ENCODE measurements around the gene KRT71.

GRCh38 chr12:52530905-52531304 is 22.0 kb downstream of the KRT71 start:
- no peak for TF ChIP-seq POLR2A (IDR thresholded peaks at IDR 0.05)
- TF ChIP-seq, protein P1, sequence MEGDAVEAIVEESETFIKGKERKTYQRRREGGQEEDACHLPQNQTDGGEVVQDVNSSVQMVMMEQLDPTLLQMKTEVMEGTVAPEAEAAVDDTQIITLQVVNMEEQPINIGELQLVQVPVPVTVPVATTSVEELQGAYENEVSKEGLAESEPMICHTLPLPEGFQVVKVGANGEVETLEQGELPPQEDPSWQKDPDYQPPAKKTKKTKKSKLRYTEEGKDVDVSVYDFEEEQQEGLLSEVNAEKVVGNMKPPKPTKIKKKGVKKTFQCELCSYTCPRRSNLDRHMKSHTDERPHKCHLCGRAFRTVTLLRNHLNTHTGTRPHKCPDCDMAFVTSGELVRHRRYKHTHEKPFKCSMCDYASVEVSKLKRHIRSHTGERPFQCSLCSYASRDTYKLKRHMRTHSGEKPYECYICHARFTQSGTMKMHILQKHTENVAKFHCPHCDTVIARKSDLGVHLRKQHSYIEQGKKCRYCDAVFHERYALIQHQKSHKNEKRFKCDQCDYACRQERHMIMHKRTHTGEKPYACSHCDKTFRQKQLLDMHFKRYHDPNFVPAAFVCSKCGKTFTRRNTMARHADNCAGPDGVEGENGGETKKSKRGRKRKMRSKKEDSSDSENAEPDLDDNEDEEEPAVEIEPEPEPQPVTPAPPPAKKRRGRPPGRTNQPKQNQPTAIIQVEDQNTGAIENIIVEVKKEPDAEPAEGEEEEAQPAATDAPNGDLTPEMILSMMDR (IDR thresholded peaks at IDR 0.05): no peak
